Mucosa of rectum (tissue), 2 donors: ENCODE results near the gene ASF1B.
A peak's percentile ranks its signal among the peaks of the same experiment; 100 is the strongest.
"Not testable (repeated sequence)": the region's sequence is repeated elsewhere in the genome, so short reads cannot be mapped to it uniquely, and the experiment has no call there.

Experiments used
- H3K27ac ChIP-seq, 2 donors: one replicate each; pipeline ENCODE4 v1.7.0; 2013; ENCODE audit warnings: inconsistent platforms in 2 of 2, low read depth in 2 of 2, low read length in 2 of 2
- H3K27me3 ChIP-seq, 2 donors: one replicate each; pipeline ENCODE4 v1.7.0; 2013; ENCODE audit warnings: low read length in 2 of 2; ENCODE audit not compliant: control insufficient read depth in 2 of 2, insufficient read depth in 2 of 2
- H3K36me3 ChIP-seq, 2 donors: one replicate each; pipeline ENCODE4 v1.7.0; 2013; ENCODE audit warnings: low read length in 2 of 2; ENCODE audit not compliant: control insufficient read depth in 2 of 2, insufficient read depth in 2 of 2
- H3K4me1 ChIP-seq, 2 donors: one replicate each; pipeline ENCODE4 v1.7.0; 2013; ENCODE audit warnings: low read length in 2 of 2, mild to moderate bottlenecking in 1 of 2; ENCODE audit not compliant: control insufficient read depth in 2 of 2, insufficient read depth in 2 of 2
- H3K4me3 ChIP-seq, 2 donors: one replicate each; pipeline ENCODE4 v1.7.0; 2013; ENCODE audit warnings: low read length in 2 of 2
- H3K9ac ChIP-seq, 2 donors: one replicate each; pipeline ENCODE4 v1.7.0; 2013; ENCODE audit warnings: low read length in 2 of 2, low read depth in 1 of 2, mild to moderate bottlenecking in 1 of 2
- H3K9me3 ChIP-seq, 2 donors: one replicate each; pipeline ENCODE4 v1.7.0; 2013; ENCODE audit warnings: low read length in 2 of 2; ENCODE audit not compliant: control insufficient read depth in 2 of 2
- donor health status: healthy.
- donor health status: Normal muscosa, but diverticular disease.

The ASF1B gene

GRCh38 chr19:14149509-14149994 is 13.2 kb upstream of the ASF1B start:
- peak overlapping the region; percentile 0 to 26 for H3K4me3 ChIP-seq
- H3K9me3 ChIP-seq = no peaks in the 10 kb centered on the region
- peaks cover 5% of the 10 kb centered on the region in 2 donors for H3K36me3 ChIP-seq
- H3K4me1 ChIP-seq = peaks cover 18 to 19% of the 10 kb centered on the region in 2 donors
- peak overlapping the region; percentile 40 to 68 for H3K27ac ChIP-seq
- H3K27me3 ChIP-seq = no peaks in the 10 kb centered on the region
- peak overlapping the region; percentile 32 to 41 for H3K9ac ChIP-seq

- Histone ChIP-seq H3K4me3 (peak overlapping the region; percentile 0 to 26), H3K36me3 (peaks cover 5% of the 10 kb centered on the region in 2 donors), H3K9me3 (no peaks in the 10 kb centered on the region), H3K4me1 (peaks cover 18 to 19% of the 10 kb centered on the region in 2 donors), H3K27me3 (no peaks in the 10 kb centered on the region), H3K27ac (peak overlapping the region; percentile 40 to 68), H3K9ac (peak overlapping the region; percentile 32 to 41)
Observed at GRCh38 chr19:14148751-14149410, 12.5 kb upstream of the ASF1B start.

- H3K4me1 ChIP-seq = peaks cover 18 to 19% of the 10 kb centered on the region in 2 donors
- no peaks in the 10 kb centered on the region for H3K27me3 ChIP-seq
- no peaks in the 10 kb centered on the region for H3K9me3 ChIP-seq
- peak overlapping the region in 1 of 2 donors; percentile 26 for H3K4me3 ChIP-seq
- peaks cover 5% of the 10 kb centered on the region in 2 donors for H3K36me3 ChIP-seq
- H3K27ac ChIP-seq = peak overlapping the region in 1 of 2 donors; percentile 34
- peak overlapping the region in 1 of 2 donors; percentile 47 for H3K9ac ChIP-seq
Observed at GRCh38 chr19:14147797-14148605, 11.6 kb upstream of the ASF1B start.

- Histone ChIP-seq H3K4me1 (peaks cover 18 to 19% of the 10 kb centered on the region in 2 donors), H3K9ac (no peak overlapping the region), H3K4me3 (no peak overlapping the region), H3K36me3 (no peaks in the 10 kb centered on the region), H3K27me3 (no peaks in the 10 kb centered on the region), H3K9me3 (no peaks in the 10 kb centered on the region), H3K27ac (no peak overlapping the region)
Observed at GRCh38 chr19:14146789-14147216, 10.4 kb upstream of the ASF1B start.

- H3K9ac ChIP-seq, H3K4me3 ChIP-seq, H3K27ac ChIP-seq, H3K27me3 ChIP-seq, H3K9me3 ChIP-seq, H3K36me3 ChIP-seq: not testable (repeated sequence)
- H3K4me1 ChIP-seq = peaks cover 18 to 19% of the 10 kb centered on the region in 2 donors
Observed at GRCh38 chr19:14146169-14146568, 9.8 kb upstream of the ASF1B start.

GRCh38 chr19:14145381-14145780 is 9.0 kb upstream of the ASF1B start:
- H3K27ac ChIP-seq = no peak overlapping the region
- no peaks in the 10 kb centered on the region for H3K9me3 ChIP-seq
- no peaks in the 10 kb centered on the region for H3K36me3 ChIP-seq
- no peaks in the 10 kb centered on the region for H3K27me3 ChIP-seq
- H3K4me1 ChIP-seq = peaks cover 18 to 19% of the 10 kb centered on the region in 2 donors
- H3K9ac ChIP-seq = no peak overlapping the region
- H3K4me3 ChIP-seq = no peak overlapping the region

GRCh38 chr19:14142262-14143190 is 6.1 kb upstream of the ASF1B start:
- H3K36me3 ChIP-seq = no peaks in the 10 kb centered on the region
- peaks cover 0 to 2% of the 10 kb centered on the region in 2 donors for H3K4me1 ChIP-seq
- no peaks in the 10 kb centered on the region for H3K27me3 ChIP-seq
- H3K9ac ChIP-seq = no peak overlapping the region
- no peaks in the 10 kb centered on the region for H3K9me3 ChIP-seq
- H3K27ac ChIP-seq = no peak overlapping the region
- H3K4me3 ChIP-seq = no peak overlapping the region

GRCh38 chr19:14141041-14141440 is 4.7 kb upstream of the ASF1B start:
- Histone ChIP-seq H3K9ac (no peak overlapping the region), H3K9me3 (no peaks in the 10 kb centered on the region), H3K27ac (no peak overlapping the region), H3K4me1 (peaks cover 0 to 3% of the 10 kb centered on the region in 2 donors), H3K27me3 (no peaks in the 10 kb centered on the region), H3K36me3 (no peaks in the 10 kb centered on the region), H3K4me3 (no peak overlapping the region)

- H3K27ac ChIP-seq = no peak overlapping the region
Observed at GRCh38 chr19:14139944-14140343, 3.6 kb upstream of the ASF1B start.

More at GRCh38 chr19:14139944-14140343, 3.6 kb upstream of the ASF1B start:
- Histone ChIP-seq H3K27me3 (no peaks in the 10 kb centered on the region), H3K9ac (no peak overlapping the region), H3K4me3 (no peak overlapping the region), H3K36me3 (no peaks in the 10 kb centered on the region), H3K4me1 (peaks cover 0 to 10% of the 10 kb centered on the region in 2 donors), H3K9me3 (no peaks in the 10 kb centered on the region)
